ENCODE measurements around the gene BACH1.

BACH1 gene

GRCh38 chr21:29384683-29385359, 86.1 kb downstream of the BACH1 start:
- no peak for FAIRE-seq

- no peak for FAIRE-seq
These were observed 87.3 kb downstream of the BACH1 start for GRCh38 chr21:29385934-29386520.

GRCh38 chr21:29386803-29387202, 88.1 kb downstream of the BACH1 start:
- no peak for FAIRE-seq

- FAIRE-seq, result no peak
These were observed 88.9 kb downstream of the BACH1 start for GRCh38 chr21:29387598-29387997.

- no peak for FAIRE-seq
These were observed 90.4 kb downstream of the BACH1 start for GRCh38 chr21:29389136-29389535.

GRCh38 chr21:29390778-29391177, 92.1 kb downstream of the BACH1 start:
- FAIRE-seq, result no peak

- FAIRE-seq, result no peak
These were observed 95.3 kb downstream of the BACH1 start for GRCh38 chr21:29394051-29394450.

Measured in TTC549 (cell line).